IgD-negative memory B cell (primary cell): ENCODE data around the gene SCGN. TPM values are rescaled to one million over a fixed set of nuclear protein-coding genes. Genes with fewer than 3 reads are reported as not detected.
"Not testable (repeated sequence)": the region's sequence is repeated elsewhere in the genome, so short reads cannot be mapped to it uniquely, and the experiment has no call there.

ENCODE experiments used
- H3K27ac Mint-ChIP-seq, 3 donors: one replicate each; pipeline ENCODE4 v1.8.0; 2020 to 2022; ENCODE audit warnings: mild to moderate bottlenecking in 3 of 3, mixed read lengths in 3 of 3, moderate library complexity in 1 of 3
- H3K27me3 Mint-ChIP-seq: one replicate; pipeline ENCODE4 v1.8.0; 2021; ENCODE audit warnings: mixed read lengths
- H3K36me3 Mint-ChIP-seq: one replicate; pipeline ENCODE4 v1.8.0; 2020; ENCODE audit warnings: mild to moderate bottlenecking, mixed read lengths
- H3K4me1 Mint-ChIP-seq, 3 donors: one replicate each; pipeline ENCODE4 v1.8.0; 2020 to 2022; ENCODE audit warnings: mixed read lengths in 3 of 3, mild to moderate bottlenecking in 1 of 3
- H3K4me3 Mint-ChIP-seq, 4 donors: one replicate each; pipeline ENCODE4 v1.8.0; 2020 to 2022; ENCODE audit warnings: mild to moderate bottlenecking in 4 of 4, mixed read lengths in 4 of 4, moderate library complexity in 3 of 4
- H3K9me3 Mint-ChIP-seq, 3 donors: one replicate each; pipeline ENCODE4 v1.8.0; 2020 to 2021; ENCODE audit warnings: mixed read lengths in 3 of 3, mild to moderate bottlenecking in 1 of 3
- polyA plus RNA-seq: library from polyadenylated mRNA; unstranded; fragments of 300-500 nt; fragmentation: Illumina TruSeq; gene quantifications from one replicate; pipeline ENCODE4 v1.2.3, GENCODE V29; 2021

The SCGN gene
- polyA plus RNA-seq, 1 donor from 2014 or later = not detected

DNA sequence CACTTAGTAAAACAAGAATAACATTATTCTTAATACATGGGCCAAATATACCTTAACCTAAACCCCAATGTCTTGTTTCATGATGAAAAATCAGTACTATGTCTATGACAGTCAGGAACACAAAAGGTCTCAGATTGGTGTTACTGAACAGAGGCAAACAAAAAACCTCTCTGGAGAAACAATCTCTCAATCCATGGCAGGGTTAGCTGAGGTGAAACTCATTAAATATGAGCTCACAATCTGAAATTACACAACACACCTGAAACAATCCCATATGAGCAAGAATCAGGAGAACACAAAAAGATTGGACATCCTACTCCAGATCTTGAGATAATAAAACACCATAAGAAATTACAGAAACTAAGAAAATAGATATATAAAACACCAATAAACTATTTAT is 96.0 kb downstream of the SCGN start:
- Mint-ChIP-seq H3K4me3 (peak overlapping the region in 1 of 4 donors; percentile 53), H3K36me3 (no peaks in the 10 kb centered on the region), H3K4me1 (peaks cover 7 to 10% (median 7%) of the 10 kb centered on the region in 3 donors), H3K27ac (no peak overlapping the region), H3K27me3 (no peaks in the 10 kb centered on the region), H3K9me3 (peaks cover 0 to under 1% (median 0%) of the 10 kb centered on the region in 3 donors)

DNA sequence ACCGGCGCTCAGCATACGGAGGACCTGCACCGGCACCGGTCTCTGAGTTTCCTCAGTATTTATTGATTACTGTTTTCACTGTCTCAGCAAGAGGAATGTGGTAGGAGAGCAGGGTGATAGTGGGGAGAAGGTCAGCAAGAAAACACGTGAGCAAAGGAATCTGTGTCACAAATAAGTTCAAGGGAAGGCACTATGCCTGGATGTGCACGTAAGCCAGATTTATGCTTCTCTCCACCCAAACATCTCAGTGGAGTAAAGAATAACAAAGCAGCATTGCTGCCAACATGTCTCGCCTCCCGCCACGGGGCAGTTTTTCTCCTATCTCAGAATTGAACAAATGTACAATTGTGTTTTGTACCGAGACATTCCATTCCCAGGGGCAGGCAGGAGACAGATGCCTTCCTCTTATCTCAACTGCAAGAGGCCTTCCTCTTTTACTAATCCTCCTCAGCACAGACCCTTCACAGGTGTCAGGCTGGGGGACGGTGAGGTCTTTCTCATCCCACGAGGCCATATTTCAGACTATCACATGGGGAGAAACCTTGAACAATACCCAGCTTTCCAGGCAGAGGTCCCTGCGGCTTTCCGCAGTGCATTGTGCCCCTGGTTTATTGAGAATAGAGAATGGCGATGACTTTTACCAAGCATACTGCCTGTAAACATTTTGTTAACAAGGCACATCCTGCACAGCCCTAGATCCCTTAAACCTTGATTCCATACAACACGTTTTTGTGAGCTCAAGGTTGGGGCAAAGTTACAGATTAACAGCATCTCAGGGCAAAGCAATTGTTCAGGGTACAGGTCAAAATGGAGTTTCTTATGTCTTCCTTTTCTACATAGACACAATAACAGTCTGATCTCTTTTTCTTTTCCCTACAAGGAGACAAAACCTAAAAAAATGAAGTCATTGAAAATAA is 96.8 kb downstream of the SCGN start:
- H3K27ac Mint-ChIP-seq, H3K27me3 Mint-ChIP-seq: not testable (repeated sequence)

GRCh38 chr6:25749837-25750236 is 97.8 kb downstream of the SCGN start:
- H3K4me3 Mint-ChIP-seq = no peak overlapping the region
- H3K4me1 Mint-ChIP-seq = peaks cover 7% of the 10 kb centered on the region in 3 donors
- peak overlapping the region in 1 of 3 donors; percentile 36 for H3K27ac Mint-ChIP-seq
- no peaks in the 10 kb centered on the region for H3K36me3 Mint-ChIP-seq
- peaks cover 0 to 2% (median 0%) of the 10 kb centered on the region in 3 donors for H3K9me3 Mint-ChIP-seq
- peaks cover 1% of the 10 kb centered on the region for H3K27me3 Mint-ChIP-seq

More for the DNA sequence above, 96.8 kb downstream of the SCGN start:
- Mint-ChIP-seq H3K4me3 (peak overlapping the region in 1 of 4 donors; percentile 53), H3K4me1 (peaks cover 7 to 10% (median 7%) of the 10 kb centered on the region in 3 donors)
- not testable (repeated sequence) for H3K36me3 Mint-ChIP-seq, H3K9me3 Mint-ChIP-seq

- Mint-ChIP-seq H3K4me1 (peaks cover 7% of the 10 kb centered on the region in 3 donors), H3K36me3 (no peaks in the 10 kb centered on the region), H3K27me3 (peaks cover 1% of the 10 kb centered on the region), H3K9me3 (peaks cover 0 to 2% (median 0%) of the 10 kb centered on the region in 3 donors), H3K27ac (no peak overlapping the region), H3K4me3 (no peak overlapping the region)
Observed at GRCh38 chr6:25750906-25751305, 98.9 kb downstream of the SCGN start.

Other genes with a start within 250 kb of the SCGN start
- gene SLC17A4, start 102.5 kb downstream of the SCGN start, polyA plus RNA-seq = not detected
- gene SLC17A1, start 179.8 kb downstream of the SCGN start, polyA plus RNA-seq = not detected
- not detected for gene SLC17A3, start 222.0 kb downstream of the SCGN start, polyA plus RNA-seq